Stimulated activated CD8-positive, alpha-beta memory T cell treated with anti-CD3 and anti-CD28 coated beads, Interleukin-4, amount 100 ng/mL, for 4 hours (primary cell): Measurements from ENCODE around the gene SLAMF8.

Source experiments
- DNase-seq, 2 donors: peaks; one replicate each; pipeline ENCODE4 v3.0.0-alpha.2; 2020; ENCODE audit warnings: low read depth in 2 of 2, low spot score in 1 of 2

Gene SLAMF8

GRCh38 chr1:159826441-159827101 is at the start of gene SLAMF8:
SLAMF8 (plus strand) TSS chr1:159826873; CDS start chr1:159826899, 26 bp downstream.
- peak; percentile 33 to 52 for DNase-seq

DNA sequence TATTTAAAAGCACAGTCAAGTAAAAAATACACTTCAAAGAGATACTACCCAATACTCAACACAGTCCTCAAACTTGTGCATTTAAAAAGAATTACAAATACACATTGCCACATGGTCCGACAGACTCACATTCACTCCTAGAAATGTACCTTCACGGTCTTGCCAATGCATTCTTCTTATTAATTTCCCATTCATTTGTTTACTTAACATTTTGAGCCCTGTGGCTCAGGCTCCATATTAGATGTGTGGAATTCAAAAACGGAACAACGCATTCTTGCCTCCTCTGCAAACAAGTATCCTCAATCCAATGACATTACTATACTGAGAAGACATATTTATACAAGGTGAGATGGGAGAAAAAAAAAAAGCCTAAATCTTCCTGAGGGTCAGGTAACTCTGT is 48.4 kb upstream of the SLAMF8 start:
- no peak for DNase-seq

GRCh38 chr1:159779403-159779851 is 47.2 kb upstream of the SLAMF8 start:
- DNase-seq, result no peak

- peak; percentile 89 for DNase-seq
These were observed 45.8 kb upstream of the SLAMF8 start, which contains the start of gene DUSP23 for GRCh38 chr1:159780583-159781582. DUSP23 (plus strand) TSS chr1:159780962; CDS start chr1:159781101, 139 bp downstream.

DNA sequence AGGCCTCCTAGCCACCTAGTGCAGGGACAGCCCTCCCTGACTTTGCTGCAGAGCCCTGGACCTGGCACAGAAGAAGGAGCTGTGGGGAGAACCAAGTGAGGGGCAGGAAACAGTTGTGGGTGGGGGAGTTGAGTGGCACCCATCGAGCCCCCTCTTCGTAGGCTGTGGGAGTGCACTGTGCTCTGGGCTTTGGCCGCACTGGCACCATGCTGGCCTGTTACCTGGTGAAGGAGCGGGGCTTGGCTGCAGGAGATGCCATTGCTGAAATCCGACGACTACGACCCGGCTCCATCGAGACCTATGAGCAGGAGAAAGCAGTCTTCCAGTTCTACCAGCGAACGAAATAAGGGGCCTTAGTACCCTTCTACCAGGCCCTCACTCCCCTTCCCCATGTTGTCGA is 44.7 kb upstream of the SLAMF8 start:
- DNase-seq, result no peak

GRCh38 chr1:159783724-159784123 is 42.9 kb upstream of the SLAMF8 start:
- no peak for DNase-seq

GRCh38 chr1:159786465-159786864 is 40.2 kb upstream of the SLAMF8 start:
- no peak for DNase-seq

- DNase-seq, result no peak
These were observed 39.7 kb upstream of the SLAMF8 start for GRCh38 chr1:159786966-159787365.

- DNase-seq, result no peak
These were observed 36.3 kb upstream of the SLAMF8 start for GRCh38 chr1:159790237-159790917.

DNA sequence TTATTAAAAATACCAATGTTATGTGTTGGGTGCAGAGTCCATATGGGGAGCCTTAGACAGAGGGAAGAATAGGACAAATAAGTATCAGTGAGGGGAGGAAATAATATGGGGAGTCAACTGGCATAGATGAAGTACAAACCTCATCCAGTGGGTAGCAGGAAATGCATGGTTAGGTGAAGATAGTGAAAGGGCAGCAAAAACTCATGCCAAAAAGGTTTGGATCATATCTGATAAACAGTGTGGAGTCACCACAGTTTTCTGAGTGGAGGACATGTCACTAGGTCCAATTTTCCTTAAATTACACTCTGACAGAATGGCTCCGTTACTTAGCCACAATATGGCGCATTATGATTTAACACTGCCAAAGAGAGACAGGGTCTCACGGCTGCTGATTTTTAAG is 35.6 kb upstream of the SLAMF8 start:
- DNase-seq, result no peak

GRCh38 chr1:159791461-159791860 is 35.2 kb upstream of the SLAMF8 start:
- no peak for DNase-seq

GRCh38 chr1:159795534-159795933 is 31.1 kb upstream of the SLAMF8 start:
- no peak for DNase-seq

DNA sequence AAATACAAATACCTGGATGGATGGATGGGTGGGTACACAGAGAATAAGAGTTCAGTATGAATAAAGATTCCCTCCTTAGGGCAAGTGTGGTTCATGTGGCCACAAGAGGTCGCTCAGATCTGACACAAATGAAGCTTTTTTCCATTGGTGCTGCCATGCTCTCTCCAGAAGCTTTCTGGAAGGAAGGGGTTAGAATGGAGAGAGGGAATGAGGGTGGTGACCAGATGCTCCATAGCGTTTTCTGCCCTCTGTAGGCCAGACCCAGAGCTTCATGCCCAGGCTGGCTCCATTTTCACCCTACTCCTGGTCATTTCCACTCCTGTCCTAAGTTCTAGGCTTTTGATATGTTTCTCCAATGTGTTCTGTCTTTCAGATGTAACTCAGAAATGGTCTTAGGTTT is 27.8 kb upstream of the SLAMF8 start:
- no peak for DNase-seq

DNA sequence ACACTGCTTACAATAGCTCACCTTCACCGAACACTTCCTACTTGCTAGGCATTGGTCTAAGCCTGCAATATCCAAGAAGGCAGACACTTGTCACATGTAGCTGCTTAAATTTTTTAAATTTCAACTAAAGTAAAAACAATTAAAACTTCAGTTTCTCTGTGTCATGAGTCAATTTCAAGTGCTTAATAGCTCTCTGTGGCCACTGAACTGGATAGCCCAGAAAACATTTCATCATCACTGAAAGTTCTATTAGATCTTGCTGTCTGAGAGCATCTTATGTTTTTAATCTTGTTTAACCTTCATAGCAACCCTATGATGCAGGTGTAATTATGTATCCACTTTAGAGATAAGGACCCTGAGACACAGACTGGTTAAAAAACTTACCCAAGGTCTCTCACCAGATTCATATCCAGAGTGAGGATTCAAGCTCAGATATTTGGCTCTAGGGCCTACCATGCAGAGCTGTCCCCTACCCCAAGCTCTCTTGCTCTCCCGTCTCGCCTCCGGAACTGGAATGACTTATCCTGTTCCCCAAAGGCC is 27.2 kb upstream of the SLAMF8 start:
- DNase-seq, result no peak

DNA sequence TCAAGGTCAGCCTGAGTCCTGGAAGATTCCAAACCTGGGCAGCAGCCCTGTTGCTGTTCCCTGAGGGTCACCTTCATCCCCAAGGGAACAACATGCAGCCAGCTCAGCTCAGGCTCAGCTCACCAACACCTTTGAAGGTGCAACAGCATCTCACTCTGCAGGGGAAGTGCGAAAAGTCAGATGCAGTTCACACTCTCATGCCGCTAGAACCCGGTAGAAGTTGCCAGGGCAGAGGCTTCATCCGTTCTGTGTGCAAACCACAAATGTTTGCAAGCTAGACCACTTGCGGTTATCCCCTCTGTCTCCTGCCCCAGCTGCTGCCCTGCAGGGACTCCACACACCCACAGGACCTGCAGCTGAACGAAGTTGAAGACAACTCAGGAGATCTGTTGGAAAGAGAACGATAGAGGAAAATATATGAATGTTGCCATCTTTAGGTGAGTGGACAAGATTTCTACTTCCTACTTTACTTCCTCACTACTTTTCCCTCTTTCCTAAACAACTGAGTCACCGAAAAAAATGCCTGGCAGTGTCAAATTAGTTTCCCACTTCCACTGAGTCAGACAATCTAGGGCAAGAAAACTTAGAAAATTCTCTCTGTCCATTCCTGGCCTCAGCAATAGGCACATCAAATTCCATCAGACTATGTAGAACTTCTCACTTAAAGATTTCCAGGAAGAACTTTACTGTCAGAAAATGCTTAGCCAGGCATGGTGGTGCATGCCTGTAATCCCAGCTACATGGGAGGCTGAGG is 26.3 kb upstream of the SLAMF8 start:
- peak; percentile 7 to 27 for DNase-seq

DNA sequence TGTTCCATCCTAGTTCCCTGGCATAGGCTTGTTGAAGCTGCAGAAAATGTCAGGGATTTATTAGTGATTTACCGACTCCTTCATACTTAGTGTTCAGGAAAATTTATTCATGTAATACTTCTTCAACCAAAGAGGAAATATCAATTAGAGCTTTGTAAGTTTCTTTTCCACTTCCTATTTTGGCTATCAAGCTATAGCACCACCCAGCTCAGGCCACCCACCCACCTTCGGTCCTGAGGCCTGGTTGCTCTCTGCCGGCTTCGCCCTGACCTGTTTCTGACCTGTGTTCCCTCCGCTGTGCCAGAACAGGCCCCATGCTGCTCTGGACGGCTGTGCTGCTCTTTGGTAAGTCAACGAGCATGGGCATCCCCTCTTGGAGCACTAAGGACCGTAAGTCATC is 24.6 kb upstream of the SLAMF8 start, which contains the start of gene FCRL6:
Gene FCRL6 (plus strand): TSS at position 250 of the 400 bp plus-strand sequence. CDS start 65 bp downstream, at position 315.
- DNase-seq, result no peak

GRCh38 chr1:159803956-159804689 is 22.6 kb upstream of the SLAMF8 start:
- no peak for DNase-seq

DNA sequence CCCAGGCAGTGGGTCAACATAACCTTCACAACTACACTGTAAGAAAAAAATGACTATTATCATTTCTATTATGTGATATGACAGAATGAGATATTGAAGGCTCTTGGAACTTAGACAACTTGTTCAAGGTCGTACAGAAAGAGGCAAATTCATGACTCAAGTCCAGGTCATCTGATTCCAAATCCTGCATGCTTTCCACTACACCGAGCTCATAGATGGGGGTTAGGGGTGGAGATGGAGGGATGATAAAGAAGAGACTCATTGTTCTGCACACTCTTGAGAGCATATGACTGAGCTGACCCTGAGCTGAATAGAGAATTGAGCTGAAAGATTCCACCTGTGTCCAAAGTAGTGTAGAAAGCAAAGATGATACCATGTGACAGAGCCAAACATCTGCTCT is 21.7 kb upstream of the SLAMF8 start:
- no peak for DNase-seq

GRCh38 chr1:159815926-159816325 is 10.7 kb upstream of the SLAMF8 start:
- DNase-seq, result no peak
